Measurements from ENCODE around the gene NPRL2. TPM values are rescaled to one million over a fixed set of nuclear protein-coding genes. Genes with fewer than 3 reads are reported as not detected.

The NPRL2 gene
- 30.4 TPM for polyA plus RNA-seq (2012; ENCODE audit: missing spikeins)

DNA sequence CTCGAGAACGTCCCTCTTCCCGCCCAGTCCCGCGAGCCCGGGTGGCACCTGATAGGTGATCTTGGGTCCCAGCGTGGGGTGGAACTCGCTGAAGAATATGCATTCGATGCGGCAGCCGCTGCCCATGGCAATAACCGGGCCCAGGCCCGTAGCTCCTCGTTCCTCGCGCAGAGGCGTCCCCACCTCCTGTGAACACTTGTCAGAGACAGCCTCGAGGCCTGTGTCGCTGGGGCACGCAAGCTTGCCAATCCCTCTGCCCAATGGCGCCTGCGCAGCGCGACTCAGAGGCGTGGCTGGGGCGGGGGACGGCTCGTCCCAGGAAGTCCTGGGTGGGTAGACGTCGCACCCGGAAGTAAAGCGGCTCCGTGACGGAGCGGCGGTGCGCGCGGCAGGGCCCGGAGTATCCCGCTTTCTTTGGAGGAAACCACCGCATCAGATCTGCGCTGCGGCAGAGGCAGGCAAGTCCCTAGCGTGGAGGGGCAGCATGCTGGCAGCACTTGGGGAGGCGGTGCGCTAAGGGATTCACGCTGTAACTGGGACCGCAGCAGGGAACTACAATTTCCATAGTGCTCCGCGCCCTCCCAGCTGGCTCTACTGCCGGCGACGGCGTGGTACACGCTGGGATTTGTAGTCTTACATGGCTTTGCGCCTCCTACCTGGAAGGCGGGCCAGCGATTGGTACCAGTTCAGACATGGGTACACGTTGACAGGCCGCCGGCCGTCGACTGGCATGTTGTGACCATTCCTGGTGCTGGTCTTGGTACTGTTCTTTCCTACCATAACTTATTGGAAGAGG lies at the start of gene NPRL2, which contains the start of gene CYB561D2:
TSS of gene NPRL2 (minus strand) at position 249 of the 796 bp plus-strand sequence. CDS start at position 126, 123 bp downstream.
TSS of gene CYB561D2 (plus strand) at position 336 of the 796 bp plus-strand sequence. CDS start 572 bp downstream, outside the sequence.
- peak; percentile 99 for FAIRE-seq

DNA sequence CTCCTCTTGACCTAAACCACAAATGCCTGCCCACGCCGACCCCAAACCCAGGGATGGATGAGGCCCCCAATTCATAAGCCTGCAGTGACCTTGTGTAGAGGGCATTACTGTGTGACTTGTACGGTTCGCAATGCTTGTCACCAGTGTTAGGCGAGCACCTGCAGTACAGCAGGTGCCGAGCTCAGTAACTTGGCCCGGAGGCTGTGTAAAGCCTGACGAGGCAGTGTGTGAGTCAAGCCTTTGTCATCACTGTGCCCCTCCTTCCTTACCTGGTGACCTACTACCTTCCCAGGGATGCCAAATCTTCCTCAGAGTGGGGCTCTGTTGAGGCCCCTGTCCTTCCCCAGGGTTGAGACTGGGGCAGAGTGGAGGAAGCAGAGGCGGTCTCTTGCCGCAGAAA lies 45.9 kb upstream of the NPRL2 start:
- no peak for TF ChIP-seq TAF1 (IDR thresholded peaks at IDR 0.05; ENCODE audit: borderline replicate concordance, low read depth, low read length)
- no peak for TF ChIP-seq POLR2A (IDR thresholded peaks at IDR 0.05; ENCODE audit: low read depth, low read length)
- no peak for TF ChIP-seq POLR2AphosphoS5 (IDR thresholded peaks at IDR 0.05; ENCODE audit: low read depth, low read length)
- FAIRE-seq (no peak), DNase-seq (ENCODE audit: insufficient read length) (no peak)

More for the DNA sequence above, at the start of gene NPRL2, which contains the start of gene CYB561D2:
- DNase-seq (ENCODE audit: insufficient read length): peak; percentile 99
- TF ChIP-seq TAF1 (IDR thresholded peaks at IDR 0.05; ENCODE audit: borderline replicate concordance, low read depth, low read length): peak; percentile 76
- TF ChIP-seq POLR2AphosphoS5 (IDR thresholded peaks at IDR 0.05; ENCODE audit: low read depth, low read length): peak; percentile 94
- peak; percentile 97 for TF ChIP-seq POLR2A (IDR thresholded peaks at IDR 0.05; ENCODE audit: low read depth, low read length)

DNA sequence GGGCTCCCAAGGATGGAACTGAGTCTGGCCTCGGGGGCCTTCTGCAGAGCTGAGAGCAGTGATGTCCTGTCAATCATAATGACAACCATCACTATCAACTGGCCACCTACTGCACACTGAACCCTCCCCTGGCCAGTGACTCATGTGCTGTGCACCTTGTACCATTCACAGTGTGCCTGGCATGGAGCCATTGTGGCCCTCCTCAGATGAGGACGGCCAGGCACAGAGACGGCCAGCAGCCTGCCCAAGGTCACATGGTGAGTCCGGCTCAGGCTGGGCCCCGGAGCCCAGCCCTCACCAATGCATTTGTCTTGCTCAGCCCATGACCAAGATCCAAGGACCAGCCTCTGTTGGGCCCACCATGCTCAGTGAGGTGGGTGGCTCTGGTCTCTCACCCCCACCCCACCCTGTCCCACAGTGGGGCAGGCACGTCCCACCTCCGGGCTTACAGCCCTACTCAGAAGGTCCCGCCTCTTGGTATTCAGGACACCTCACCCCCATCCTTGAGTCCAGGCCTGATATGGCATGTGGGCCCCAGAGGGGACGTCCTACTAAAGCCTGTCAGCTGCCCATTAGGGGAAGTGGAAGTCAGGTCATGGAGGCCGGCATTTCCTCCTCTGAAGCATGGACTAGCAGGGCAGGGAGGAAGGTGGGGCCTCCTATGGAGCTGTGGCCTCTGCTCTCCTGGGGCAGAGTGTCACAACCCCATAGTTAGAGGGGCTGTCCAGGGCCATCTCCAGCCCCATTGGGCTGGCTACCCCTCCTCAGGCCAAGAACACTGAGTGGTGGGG lies 44.7 kb upstream of the NPRL2 start:
- DNase-seq (ENCODE audit: insufficient read length): no peak
- TF ChIP-seq POLR2AphosphoS5 (IDR thresholded peaks at IDR 0.05; ENCODE audit: low read depth, low read length) (no peak), POLR2A (IDR thresholded peaks at IDR 0.05; ENCODE audit: low read depth, low read length) (no peak), TAF1 (IDR thresholded peaks at IDR 0.05; ENCODE audit: borderline replicate concordance, low read depth, low read length) (no peak)
- FAIRE-seq: no peak

DNA sequence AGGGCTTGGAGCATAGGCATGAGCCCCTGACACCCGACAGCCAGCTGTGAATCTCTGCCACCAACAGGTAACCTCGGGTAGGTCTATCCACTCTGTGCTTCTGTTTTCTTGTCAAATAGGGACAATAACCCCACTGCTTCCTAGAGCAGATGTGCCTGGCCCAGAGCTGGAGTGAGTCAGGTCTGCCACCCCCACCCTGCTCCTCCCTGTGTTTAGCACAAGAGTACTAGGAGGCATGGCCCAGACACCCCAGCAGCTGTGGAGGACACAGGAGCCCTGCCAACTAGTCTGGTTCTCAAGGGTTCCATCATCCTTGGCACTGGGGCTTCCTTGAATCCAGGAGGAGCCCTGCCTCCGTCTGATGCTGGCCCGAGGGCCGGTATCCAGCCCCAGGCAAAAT lies 42.5 kb upstream of the NPRL2 start:
- FAIRE-seq (no peak), DNase-seq (ENCODE audit: insufficient read length) (no peak)
- no peak for TF ChIP-seq TAF1 (IDR thresholded peaks at IDR 0.05; ENCODE audit: borderline replicate concordance, low read depth, low read length)
- no peak for TF ChIP-seq POLR2A (IDR thresholded peaks at IDR 0.05; ENCODE audit: low read depth, low read length)
- TF ChIP-seq POLR2AphosphoS5 (IDR thresholded peaks at IDR 0.05; ENCODE audit: low read depth, low read length): no peak

DNA sequence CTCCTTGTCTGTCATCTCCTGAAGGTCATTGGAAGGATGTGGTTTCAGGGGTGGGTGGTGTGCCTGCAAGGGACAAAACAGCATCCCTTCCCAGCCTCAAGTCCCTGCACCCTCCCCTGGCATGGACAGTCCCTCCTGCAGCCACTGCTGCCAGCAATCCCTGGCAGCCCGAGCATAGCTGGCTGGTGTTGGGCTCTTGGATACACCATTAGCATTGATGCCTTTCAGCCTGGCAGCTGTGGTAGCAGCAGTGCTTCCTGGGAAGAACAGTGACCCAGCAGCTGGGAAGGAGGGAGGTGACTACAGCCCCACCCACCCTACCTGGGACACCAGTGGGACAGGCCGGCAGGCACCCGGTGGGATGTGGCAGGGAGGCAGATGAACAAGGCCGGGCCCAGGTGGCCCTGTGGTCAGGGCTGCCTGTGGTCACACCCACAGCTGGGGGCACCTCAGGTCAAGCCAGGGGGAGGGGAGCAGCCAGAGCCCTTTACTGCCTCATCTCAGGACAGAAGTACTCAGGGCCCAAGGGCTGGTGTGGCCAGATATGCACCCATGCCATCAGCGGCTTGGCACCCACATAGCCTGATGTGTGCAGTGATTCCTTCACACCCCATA lies 41.6 kb upstream of the NPRL2 start:
- DNase-seq (ENCODE audit: insufficient read length) (no peak), FAIRE-seq (no peak)
- TF ChIP-seq POLR2AphosphoS5 (IDR thresholded peaks at IDR 0.05; ENCODE audit: low read depth, low read length): no peak
- no peak for TF ChIP-seq TAF1 (IDR thresholded peaks at IDR 0.05; ENCODE audit: borderline replicate concordance, low read depth, low read length)
- TF ChIP-seq POLR2A (IDR thresholded peaks at IDR 0.05; ENCODE audit: low read depth, low read length): no peak

DNA sequence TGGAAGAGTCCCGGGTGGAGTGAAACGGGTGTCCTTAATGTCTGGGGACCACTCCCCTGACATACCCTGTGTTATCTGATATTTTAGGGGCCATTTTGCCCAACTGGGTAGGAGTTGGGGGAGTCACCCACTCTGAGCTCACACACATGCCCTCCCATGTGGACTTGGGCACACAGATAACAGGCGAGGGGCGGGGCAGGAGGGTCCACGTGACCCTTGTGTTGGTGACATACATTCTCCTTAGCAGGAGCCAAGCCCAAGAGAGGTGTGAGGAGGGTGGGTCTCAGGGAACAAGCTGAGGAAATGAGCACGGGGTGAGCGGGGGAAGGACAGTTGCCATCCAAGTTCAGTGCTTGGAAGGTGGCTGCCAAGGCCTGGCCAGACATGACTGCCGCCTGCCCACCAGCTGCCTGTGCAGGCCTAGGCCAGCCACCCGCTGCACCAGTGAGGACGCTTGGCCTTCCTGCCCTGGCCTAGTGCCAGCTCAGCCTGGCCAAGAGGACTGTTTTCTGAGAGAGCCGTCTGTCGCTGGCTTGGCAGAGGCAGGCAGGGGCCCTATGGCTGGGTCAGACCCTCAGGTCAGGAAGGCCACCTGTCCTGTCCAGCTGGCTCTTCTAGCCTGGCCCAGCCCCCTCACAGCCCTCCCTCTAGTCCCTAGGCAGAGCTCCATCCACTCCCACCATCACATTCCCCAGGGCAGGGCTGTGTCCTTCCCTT lies 40.1 kb upstream of the NPRL2 start:
- no peak for FAIRE-seq
- no peak for DNase-seq (ENCODE audit: insufficient read length)

DNA sequence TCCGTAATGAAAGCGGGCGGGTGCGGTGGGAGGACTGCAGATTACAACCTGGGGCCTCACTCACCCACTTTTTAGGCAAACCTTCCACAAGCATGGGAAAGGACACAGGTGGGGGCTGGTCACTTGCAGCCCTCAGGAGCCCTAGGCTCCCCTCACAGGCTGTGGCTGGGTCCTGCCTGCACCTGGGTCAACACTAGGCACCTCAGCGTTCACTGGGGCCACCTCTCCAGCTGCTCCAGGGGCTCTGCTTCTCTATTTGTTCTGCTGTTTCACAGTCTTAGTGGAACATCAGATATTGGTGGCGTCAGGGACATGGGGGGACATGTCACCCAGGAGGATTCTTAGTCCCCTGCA lies 38.8 kb upstream of the NPRL2 start:
- TF ChIP-seq TAF1 (IDR thresholded peaks at IDR 0.05; ENCODE audit: borderline replicate concordance, low read depth, low read length) (no peak), POLR2A (IDR thresholded peaks at IDR 0.05; ENCODE audit: low read depth, low read length) (no peak), POLR2AphosphoS5 (IDR thresholded peaks at IDR 0.05; ENCODE audit: low read depth, low read length) (no peak)
- DNase-seq (ENCODE audit: insufficient read length) (no peak), FAIRE-seq (no peak)

More for the DNA sequence above, 40.1 kb upstream of the NPRL2 start:
- TF ChIP-seq TAF1 (IDR thresholded peaks at IDR 0.05; ENCODE audit: borderline replicate concordance, low read depth, low read length): no peak
- no peak for TF ChIP-seq POLR2AphosphoS5 (IDR thresholded peaks at IDR 0.05; ENCODE audit: low read depth, low read length)
- no peak for TF ChIP-seq POLR2A (IDR thresholded peaks at IDR 0.05; ENCODE audit: low read depth, low read length)

DNA sequence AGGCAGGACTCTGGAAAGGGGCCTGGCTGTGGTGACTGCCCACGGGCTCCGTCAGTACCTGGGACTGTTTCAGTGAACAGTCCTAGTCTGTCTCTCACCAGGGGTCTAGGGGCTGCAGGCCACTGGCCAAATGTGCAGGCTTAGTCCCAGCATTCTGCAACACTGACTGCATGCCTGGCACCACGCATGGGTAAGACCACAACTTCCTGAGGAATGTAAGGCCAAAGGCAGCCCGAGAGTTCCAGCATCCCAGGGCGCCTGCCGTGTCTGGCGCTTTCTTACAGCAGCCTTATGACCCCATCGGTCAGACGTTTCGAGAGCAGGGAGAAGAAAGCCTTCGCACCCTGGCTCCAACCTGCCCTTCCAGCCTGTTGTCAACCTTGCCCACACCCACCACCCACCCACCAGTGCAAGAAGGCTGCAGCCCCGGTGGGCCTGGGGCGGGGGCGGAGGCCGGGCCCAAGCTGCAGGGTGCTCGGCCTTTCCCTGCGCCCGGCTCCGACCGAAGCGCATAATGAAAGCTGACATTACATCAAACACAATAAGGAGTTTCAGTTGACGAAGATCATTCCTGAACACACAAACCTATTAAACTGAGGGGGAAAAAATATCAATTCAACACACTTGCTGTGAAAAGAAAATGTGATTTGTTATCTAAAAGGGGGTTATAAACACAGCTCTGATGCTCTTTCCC lies 38.3 kb upstream of the NPRL2 start:
- FAIRE-seq (no peak), DNase-seq (ENCODE audit: insufficient read length) (no peak)
- TF ChIP-seq POLR2A (IDR thresholded peaks at IDR 0.05; ENCODE audit: low read depth, low read length): no peak

DNA sequence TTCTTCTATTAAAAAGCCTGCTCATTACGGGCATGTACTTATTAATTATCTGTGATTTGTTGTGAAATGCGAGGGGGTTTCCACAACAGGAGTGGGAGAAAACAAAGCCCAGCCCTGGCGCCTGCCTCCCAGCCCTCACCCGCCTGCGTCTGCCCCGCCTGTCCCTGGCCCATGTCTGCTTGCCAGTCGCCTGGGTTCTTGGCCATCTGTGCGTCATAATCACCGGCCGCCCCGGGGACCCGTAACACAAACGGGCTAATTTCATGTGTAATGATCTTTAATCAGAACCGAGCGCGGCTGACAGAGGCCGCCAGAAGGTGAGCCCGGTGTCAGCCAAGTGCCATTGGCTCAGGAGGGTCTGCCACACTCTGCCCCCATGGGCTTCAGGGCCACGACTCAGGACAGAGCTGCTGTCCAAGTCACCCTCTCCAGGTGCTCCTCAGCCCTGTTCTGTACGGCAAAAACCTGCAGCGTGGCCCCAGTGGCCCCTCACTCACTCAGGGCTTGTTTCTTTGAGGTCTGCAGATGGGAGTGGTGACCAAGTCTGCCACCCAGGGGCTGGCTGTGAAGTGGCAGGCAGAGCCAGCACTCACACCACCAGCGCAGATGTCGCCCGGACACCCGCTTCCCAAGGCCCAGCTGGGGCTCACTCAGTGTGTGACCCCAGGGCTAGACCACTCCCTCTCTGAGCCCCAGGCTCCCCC lies 37.6 kb upstream of the NPRL2 start:
- FAIRE-seq (no peak), DNase-seq (ENCODE audit: insufficient read length) (no peak)
- TF ChIP-seq TAF1 (IDR thresholded peaks at IDR 0.05; ENCODE audit: borderline replicate concordance, low read depth, low read length): no peak
- TF ChIP-seq POLR2A (IDR thresholded peaks at IDR 0.05; ENCODE audit: low read depth, low read length): no peak
- TF ChIP-seq POLR2AphosphoS5 (IDR thresholded peaks at IDR 0.05; ENCODE audit: low read depth, low read length): no peak

DNA sequence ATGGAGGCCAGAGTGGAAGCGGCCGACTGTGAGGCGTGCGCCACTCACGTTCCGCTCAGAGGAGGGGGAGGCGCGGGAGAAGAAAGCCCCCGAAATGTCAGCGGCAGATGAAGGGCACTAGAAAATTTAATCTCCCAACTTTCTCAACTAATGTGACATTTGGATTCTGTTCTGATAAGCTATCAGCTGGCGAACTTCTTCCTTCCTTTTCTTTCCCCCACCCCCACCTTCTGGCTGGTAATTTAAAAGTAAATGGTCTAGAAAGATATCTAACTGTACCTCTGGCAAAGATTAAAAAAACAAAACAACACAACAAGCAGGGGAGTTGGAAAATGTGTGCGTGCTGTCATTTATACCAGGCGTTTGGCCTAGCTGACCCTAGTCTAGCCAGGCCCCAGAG lies 35.2 kb upstream of the NPRL2 start:
- no peak for FAIRE-seq
- DNase-seq (ENCODE audit: insufficient read length): no peak
- TF ChIP-seq POLR2A (IDR thresholded peaks at IDR 0.05; ENCODE audit: low read depth, low read length) (no peak), TAF1 (IDR thresholded peaks at IDR 0.05; ENCODE audit: borderline replicate concordance, low read depth, low read length) (no peak), POLR2AphosphoS5 (IDR thresholded peaks at IDR 0.05; ENCODE audit: low read depth, low read length) (no peak)

All from GM12892 (cell line).